Activated CD8-positive, alpha-beta memory T cell treated with anti-CD3 and anti-CD28 coated beads for 4 hours (primary cell): ENCODE results near the gene SRPX2.

Experiments used
- DNase-seq, 2 donors: peaks; one replicate each; pipeline ENCODE4 v3.0.0-alpha.2; 2020; ENCODE audit warnings: low read depth in 2 of 2

SRPX2 gene

DNA sequence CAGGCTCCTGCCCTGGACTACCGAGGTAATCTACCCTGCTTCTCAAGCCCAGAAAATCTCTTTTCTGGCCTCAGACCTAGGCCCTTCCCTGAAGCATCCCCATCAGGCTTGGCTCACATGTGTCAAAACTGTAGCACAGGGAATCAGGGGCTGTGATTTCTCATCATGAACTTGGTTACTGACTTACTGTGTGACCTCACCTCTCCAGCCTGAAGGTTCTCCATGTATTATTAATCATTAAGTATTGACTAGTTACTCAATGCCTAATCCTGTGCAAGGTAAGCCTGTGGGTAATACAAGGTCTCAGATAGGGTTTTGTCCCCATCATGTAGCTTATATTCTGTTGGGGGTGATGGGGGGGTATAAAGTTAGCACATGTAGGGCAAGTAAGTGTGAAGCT is 6.8 kb downstream of the SRPX2 start:
- DNase-seq = no peak

DNA sequence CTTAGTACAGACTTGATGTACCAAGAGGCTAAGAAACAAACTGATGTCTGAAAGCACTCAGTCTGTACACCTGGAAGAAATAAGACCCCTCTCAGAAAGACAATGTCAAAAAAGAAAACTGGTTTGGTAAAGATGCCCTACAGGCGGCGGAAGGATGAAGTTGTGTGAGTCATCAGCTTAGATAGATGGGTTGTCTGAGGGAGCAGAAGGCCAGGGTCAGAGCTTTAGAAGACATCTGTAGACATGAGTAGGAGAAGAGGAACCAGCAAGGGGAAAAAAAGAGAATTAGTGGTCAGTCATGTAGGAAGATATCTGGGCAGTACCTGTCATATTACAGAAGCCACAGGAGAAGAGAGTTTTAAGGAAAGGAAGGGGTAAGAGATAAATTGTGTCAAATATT is 8.3 kb downstream of the SRPX2 start:
- no peak for DNase-seq

DNA sequence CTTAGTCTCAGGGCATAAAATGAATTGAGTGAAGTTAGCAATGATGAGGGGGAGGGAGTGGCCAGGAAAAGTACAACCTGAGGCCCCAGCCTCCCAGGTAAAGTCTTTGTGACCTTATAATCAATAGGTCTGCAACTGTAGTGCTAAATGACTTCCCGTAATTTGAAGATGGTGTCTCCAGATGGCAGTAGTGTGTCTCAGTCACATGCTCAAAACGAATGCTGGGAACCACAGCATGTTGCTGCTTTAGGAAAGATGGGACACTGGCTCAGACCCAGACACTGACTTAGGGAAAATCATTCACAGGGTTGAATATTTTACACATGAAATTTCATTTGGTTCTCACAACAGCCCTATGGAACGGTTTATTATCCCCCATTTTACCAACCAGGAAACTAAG is 10.3 kb downstream of the SRPX2 start:
- no peak for DNase-seq

DNA sequence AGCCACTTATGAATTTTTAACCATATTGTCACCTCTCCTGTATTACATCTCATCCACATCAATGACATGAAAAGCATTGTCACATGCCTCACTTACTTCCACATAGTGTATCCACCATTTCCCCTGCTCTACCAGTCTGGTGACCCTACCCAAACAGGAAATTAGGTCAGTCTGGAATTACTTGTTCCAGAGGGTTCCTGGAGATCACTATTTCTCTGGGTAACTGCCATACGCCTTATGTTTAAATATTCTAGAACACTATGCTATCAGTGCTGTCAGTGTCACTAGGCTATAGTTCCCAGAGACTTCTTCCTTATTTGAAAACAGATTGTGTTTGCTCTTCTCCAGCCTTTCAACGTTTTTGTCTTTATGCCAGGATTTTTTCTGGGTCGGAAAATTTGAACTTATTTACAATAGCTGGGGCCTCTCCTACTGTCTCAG is 15.0 kb downstream of the SRPX2 start:
- no peak for DNase-seq

DNA sequence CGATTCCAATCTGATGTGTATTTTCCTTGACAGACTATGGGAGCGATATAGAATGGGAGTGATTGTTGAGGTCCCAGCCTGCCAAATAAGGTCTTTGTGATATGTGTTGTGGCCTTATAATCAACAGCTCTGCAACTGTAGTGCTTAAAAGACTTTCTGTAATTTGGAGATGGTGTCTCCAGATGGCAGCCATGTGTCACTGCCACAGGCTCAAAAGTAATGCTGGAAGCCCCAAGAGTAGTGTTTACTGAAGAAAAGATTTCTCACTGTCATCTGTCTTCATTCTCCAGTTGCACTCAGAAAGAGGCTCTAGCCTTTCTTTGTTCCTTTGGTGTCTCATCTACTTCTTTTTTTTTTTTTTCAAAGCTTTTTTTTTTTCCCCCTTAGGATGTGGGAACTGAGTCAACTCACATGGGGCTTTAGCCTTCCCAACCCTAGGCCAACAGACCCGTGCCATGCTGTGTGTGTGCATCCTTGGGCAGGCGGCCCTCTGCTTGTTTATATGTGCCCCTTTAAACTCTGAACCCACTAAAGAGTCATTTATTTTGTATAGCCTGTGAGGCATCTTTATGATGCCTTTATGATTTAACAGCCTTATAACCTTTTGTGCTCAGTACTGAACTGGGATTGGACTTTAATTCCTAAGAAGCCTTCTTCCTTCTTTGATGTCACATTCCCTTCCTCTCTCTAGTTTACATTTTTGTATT is 15.6 kb downstream of the SRPX2 start:
- no peak for DNase-seq

DNA sequence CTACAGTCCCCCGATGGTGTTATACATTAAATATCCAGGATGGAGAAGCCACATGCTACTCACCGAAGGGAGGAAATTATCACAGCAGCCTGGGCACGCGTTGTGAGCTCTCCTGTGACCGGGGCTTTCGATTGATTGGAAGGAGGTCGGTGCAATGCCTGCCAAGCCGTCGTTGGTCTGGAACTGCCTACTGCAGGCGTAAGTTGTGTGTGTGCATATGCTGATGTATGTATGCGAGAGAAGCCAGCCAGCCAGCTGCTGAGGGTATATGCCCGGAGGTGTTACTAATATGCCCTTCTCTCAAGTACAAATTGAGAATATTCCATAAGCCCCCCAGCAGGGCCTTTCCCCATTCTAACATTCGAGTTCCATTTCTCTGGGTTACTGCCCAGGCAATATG is 18.2 kb downstream of the SRPX2 start:
- DNase-seq = no peak

DNA sequence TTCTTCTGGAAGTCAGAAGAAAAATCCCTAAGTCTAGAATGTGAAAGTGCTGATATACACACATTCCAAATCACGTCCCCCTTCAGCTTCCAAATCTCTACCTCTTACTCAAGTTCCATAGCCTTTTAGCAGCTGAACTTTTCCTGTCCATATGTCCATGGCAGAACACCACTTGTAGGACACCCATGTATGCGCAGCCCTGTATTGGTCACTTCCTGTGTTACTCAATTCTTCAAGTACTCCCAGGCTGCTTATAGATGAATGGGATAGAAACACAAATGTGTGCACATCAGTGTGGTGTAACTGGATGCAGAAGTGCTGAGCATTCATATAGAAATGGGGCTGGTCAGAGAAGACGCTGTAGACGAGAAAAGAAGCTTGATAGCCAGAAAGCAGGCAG is 18.8 kb downstream of the SRPX2 start:
- DNase-seq = no peak

DNA sequence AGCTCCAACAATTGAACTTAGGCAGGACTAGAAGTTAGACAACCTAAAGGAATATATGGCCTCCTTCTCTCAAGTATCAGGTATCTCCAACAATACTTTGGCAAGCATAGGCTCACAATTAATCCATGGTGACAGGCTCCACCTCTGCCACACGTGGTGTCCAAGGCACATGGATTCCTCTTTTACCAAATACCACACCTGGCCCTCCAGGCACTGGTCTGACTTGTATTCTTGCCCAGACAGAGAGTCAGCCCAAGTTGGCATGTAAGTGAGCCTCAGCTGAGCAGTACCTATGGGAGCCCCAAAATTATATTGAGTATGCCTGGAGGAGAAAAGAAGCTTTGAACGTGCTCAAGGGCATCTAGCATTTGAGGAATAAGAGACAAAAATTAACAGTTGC is 19.6 kb downstream of the SRPX2 start:
- no peak for DNase-seq

DNA sequence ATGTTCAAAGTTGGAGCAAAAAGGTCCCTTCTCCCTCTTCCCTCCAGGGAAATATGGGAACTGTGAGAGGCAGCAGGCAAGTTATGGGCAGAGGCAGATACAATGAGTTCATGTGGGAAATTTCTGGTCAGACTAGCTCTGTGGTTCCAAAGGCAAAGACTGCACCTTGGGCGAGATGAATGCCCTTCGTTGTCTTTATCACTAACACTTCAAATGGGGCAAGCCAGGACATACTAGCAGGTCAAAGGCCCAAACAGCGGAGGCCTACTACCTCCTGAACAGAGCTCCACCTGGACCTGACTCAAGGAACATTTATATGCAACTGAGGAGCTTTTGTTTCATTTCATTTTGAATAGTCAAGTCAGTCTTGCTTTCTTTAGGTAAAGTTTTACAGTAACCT is 29.0 kb downstream of the SRPX2 start:
- no peak for DNase-seq

DNA sequence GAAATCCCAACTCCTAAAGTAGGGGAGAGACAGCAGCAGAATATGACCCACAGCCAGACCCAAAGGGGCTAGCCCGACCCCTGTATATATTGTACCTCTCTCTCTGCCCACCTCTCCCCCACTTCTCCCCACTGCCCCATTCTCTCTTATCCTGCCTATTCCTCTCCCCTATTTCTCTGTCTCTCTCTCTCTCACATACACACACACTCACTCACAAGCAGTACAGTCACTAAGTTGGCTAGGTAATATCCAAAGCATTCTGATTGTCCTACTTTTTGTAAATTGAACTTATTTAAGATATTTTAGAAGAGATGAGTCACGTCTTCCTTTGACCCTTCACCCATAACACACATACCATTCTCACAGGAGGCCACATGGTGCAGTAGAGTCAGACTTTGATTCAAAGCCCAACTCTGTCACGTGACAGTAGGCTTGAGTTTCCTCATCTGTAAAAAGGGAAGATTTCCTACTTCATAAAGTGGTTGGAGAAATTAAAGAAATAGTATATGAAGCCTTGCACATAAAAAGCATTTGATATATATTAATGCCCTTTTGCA is 29.5 kb downstream of the SRPX2 start:
- DNase-seq = no peak

DNA sequence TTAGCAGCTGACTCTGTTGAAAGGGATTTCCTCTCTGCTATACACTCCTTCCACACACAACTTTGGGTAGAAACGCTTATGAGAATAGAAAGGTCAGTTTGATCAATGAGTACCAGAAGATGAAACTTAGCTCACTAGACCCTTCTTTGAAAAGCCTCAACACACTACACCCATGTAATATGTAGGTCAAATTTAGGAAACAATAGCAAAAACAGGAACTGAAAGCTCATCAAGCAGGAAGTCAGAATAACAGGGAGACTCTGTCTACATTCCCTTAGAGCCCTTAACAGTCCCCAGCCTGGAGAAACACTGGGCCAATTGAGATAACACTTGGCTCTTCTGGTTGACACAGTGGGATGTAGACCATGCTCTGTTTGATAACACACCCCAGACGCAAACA is 30.7 kb downstream of the SRPX2 start:
- DNase-seq = no peak

DNA sequence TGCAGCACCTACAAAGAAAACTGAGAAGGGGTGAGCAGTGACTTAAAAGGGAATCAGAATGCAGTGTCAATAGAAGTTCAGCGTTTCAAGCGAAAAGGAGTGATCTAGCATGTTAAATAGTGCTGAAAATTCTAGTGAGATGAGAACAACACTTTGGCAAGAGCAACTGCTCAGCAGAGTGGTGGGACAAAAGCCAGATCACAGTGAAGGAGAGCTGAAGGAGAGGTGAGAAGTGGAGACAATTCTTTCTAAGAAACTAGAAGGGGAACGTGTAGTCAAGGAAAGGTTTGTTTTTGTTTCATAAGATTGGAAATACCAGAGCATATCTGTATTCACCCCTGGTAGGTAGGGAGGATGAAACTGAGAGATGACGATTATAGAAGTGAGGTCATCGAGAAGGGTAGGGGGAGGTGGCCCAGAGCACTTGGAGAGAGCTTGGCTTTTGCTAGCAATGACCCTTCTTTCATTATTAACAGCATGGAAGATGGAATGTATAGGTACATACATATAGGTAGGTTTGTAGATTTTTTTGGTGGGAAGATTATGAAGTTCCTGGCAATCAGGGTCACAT is 33.7 kb downstream of the SRPX2 start:
- DNase-seq = no peak

DNA sequence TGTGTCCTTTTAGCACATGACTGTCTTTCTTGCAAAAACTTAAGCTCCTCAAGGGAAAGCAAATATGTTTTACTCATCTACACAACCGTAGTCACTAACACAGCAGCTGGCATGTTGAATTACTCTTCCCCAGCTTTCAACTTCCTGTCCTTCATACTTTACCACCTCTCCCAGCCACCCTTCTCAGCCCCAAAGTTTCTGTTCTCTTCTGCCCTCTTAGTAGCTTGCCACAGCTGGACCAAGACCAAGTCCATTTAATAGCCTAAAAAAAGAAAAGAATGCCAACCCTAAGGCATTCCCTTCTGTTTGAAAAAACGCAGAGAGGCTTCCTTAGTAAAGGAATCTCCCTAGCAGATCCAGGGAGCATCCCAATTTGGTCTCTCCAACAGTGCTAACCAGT is 36.8 kb downstream of the SRPX2 start:
- no peak for DNase-seq

DNA sequence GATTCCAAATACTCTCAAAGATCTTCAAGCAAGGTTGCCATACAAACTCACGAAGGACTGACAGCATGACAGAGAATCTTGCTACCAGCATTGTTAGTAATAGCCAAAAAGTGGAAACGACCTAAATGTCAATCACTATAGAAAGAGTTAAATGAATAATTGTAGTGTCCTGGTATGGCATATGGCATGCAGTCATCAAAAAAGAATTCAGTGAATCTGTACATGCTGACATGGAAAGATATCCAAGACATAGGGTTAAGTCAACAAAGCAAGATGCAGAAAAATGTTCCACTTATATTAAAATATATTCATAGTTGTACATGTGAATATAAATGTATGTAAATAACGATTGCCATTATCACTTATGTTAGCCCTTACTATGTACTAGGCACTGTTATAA is 37.6 kb downstream of the SRPX2 start:
- DNase-seq = no peak

DNA sequence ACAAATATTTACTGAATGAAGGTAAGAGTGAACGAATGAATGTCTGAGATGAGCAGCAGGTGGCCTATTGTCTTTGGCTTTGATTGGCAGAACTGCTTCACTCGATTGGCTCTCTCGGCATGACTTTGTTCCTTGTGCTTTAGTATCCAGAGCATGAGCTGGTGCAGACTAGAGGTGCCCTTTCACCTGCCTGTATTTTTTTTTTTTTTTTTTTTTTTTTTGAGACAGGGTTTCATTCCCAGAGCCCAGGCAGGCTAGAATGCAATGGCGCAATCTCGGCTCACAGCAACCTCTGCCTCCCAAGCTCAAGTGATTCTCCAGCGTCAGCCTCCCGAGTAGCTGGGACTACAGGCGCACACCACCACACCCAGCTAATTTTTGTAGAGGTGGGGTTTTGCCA is 38.9 kb downstream of the SRPX2 start:
- no peak for DNase-seq

DNA sequence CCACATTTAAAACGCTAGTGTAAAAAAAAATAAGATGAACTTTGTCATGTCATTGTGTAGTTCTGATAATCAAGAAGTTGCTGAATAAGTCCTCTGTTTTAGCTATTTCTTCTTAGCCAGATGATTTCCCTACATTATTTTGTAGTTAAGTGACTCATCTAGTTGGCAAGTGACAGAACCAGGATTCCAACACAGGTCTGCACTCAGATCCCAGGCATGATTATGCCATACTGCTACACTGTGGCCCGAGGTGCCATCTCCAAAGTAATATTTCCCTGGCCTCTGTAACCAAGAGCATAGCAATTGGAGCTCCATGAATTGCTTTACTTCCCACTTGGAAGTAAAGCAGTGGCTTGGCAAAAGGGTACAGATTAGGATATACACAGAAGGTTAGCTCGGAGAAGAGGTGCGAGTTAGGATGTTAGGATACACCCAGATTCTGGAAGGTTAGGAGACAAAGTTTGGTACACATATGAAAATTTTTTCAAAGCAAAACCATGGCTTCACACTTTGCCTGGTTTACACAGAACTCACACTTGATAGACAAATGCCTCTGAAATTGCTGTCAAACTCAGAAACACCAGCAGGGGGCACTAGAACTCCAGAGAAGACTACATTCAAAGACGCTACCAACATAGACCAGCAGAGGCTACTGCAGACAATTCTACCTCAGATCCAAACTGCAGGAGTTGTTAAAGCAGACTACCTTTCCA is 41.4 kb downstream of the SRPX2 start:
- peak; percentile 23 to 25 for DNase-seq

DNA sequence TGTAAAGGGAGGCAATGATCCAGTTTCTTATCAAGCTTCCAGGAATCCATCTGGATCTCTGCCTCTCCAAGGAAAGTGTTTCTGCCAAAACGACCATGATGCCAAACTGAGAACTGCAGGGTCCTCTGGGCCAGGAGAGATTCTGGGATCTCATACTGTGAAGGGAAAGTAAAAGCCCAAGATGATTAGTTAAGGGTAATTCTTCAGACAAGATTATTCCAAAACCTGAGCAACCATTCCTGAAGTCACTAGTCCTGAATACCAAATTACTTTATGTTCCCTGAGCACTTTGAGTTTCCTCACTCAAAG is 42.0 kb downstream of the SRPX2 start:
- DNase-seq = no peak

DNA sequence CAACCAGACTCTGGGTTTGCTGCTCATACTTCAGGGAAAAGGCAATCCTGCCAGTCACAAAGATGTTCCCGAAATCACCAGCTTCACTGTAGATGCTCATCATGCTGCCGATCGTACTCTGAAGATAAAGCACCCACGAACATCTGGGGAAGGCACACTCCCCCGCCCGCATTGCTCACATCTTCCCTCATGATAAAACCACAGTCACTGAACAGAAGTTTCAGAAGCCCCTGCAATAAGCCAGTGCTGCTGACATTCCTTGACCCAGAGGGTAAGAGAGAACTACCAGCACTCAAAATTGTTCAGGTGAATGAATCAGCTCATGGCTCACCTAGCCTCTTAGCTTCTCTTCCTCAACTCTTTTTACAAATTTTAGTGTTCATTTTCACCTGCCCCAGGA is 43.1 kb downstream of the SRPX2 start:
- no peak for DNase-seq

DNA sequence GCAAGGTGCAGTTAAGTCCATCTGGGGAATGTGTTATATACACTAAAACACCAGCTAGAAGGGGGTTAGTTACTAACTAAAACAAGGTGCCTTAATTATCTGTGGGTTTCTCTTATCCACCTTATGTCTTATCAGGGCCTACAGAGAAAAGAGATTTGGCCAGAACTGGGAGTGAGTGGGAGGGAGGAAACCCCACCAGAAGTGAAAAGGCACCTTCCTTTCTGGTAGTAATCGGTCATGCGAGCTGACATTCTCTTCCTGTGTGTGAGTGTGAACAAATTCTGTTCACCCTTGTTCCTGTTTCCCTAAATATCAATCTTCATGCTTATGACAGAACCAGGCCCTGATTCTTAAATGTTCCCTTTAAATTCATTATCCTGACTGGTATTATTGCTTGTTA is 43.5 kb downstream of the SRPX2 start:
- no peak for DNase-seq

DNA sequence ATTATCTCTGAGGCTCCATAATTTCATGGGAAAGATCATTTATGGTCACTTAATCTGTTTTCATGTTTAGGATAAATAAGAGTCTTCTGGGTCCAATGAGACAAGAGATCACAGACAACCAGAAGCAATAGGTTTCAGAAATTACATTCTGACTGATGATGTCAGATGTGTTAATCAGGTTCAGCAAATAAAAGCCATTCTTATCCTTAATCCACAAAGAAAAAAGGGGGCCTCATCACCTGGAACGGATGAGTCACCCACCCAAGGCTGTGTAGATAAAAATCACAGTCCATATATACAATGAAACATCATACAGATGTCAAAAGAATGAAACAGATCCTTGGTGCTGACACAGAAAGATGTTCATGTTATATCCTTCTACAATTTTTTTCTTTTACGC is 51.3 kb downstream of the SRPX2 start:
- DNase-seq = no peak

DNA sequence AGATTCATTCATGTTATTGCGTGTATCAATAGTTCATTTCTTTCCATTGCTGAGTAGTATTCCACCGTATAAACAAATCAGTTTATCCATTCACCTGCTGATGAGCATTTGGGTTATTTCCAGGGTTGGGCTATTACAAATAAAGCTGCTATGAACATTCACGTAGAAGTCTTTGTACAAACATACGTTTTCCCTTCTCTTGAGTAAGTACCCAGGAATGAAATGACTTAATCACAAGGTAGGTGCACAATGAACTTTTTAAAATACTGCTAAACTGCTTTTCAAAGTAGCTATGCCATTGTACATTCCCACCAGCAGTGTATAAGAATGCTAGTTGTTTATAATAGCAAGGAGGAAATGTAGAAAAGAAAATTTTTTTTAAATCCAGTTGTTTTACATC is 52.0 kb downstream of the SRPX2 start:
- DNase-seq = no peak

DNA sequence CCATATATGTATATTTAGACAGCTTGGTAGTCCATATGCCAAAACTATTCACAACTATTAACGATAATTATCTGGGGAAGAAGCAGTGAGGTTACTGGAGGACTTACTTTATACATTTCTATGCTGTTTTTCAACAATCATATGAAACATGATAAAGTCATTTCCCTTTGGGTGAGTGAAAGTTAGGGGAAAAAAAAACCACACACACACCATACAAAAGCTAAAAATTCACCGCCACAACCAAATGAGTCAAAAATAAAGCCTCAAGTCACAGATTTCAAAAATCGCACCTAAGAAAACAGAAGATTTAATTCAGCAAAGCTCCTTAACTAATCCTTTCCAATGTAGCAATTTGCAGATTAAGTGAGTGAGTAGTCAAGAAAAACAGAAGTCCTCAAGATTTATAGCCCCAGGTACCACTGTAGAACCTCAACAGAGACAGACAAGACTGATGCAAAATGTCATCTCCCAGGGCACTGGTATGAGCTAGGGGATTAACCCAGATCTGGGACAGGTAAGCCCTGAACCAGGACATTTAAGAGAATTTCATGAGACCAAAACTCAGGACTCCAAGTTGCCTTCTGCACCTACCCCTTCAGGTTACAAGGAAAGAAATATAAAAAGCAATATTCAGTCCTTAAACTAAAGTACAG is 52.8 kb downstream of the SRPX2 start:
- DNase-seq = no peak

DNA sequence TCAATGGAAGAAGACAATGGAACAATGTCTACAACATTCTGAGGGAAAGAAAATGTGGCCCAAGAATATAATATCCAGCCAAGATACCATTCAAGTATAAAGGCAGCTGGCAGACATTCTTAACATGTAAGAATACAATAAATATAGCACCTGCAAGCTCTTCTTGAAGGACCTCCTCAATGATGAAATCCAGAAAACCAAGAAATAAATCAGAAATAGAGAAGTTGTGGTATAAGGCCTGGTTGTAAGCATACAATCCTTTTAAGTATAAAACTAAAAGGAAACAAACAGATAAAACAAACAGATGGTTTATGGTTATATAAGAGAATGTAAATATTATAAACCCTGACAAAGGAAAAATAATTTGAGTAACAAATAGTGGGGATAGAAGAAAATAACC is 54.6 kb downstream of the SRPX2 start:
- no peak for DNase-seq
